Peyer's patch (tissue), 4 donors: ENCODE data around the gene MCOLN1.

Source experiments
- POLR2A ChIP-seq, 2 donors: fragments of 450-650 bp; IDR thresholded peaks; one replicate each; pipeline ENCODE4 v1.5.1; 2017; ENCODE audit warnings: antibody characterized with exemption in 2 of 2, mild to moderate bottlenecking in 2 of 2, moderate library complexity in 2 of 2
- TF ChIP-seq, protein P1 (sequence below), 6 experiments: fragments of 450-650 bp in 4 of 6; fragments of 200-600 bp in 2 of 6; sonication (generic) in 1 of 6; IDR thresholded peaks; one replicate each; pipeline ENCODE4 v1.5.1; 2017 to 2019; ENCODE audit warnings: antibody characterized with exemption in 6 of 6, mild to moderate bottlenecking in 3 of 6, moderate library complexity in 1 of 6

- TF ChIP-seq, protein P1, sequence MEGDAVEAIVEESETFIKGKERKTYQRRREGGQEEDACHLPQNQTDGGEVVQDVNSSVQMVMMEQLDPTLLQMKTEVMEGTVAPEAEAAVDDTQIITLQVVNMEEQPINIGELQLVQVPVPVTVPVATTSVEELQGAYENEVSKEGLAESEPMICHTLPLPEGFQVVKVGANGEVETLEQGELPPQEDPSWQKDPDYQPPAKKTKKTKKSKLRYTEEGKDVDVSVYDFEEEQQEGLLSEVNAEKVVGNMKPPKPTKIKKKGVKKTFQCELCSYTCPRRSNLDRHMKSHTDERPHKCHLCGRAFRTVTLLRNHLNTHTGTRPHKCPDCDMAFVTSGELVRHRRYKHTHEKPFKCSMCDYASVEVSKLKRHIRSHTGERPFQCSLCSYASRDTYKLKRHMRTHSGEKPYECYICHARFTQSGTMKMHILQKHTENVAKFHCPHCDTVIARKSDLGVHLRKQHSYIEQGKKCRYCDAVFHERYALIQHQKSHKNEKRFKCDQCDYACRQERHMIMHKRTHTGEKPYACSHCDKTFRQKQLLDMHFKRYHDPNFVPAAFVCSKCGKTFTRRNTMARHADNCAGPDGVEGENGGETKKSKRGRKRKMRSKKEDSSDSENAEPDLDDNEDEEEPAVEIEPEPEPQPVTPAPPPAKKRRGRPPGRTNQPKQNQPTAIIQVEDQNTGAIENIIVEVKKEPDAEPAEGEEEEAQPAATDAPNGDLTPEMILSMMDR (IDR thresholded peaks at IDR 0.05): no peak
- TF ChIP-seq POLR2A (IDR thresholded peaks at IDR 0.05): no peak
These were observed 22.9 kb downstream of the MCOLN1 start for GRCh38 chr19:7545300-7545699.
